Measurements from ENCODE around the gene AAK1.
"Not testable (repeated sequence)": the region's sequence is repeated elsewhere in the genome, so short reads cannot be mapped to it uniquely, and the experiment has no call there.

AAK1 gene

GRCh38 chr2:69572641-69573040, 70.9 kb downstream of the AAK1 start:
- DNase-seq (ENCODE audit: low spot score): no peak

GRCh38 chr2:69571189-69571588, 72.3 kb downstream of the AAK1 start:
- DNase-seq (ENCODE audit: low spot score): no peak

- DNase-seq (ENCODE audit: low spot score): no peak
These were observed 73.1 kb downstream of the AAK1 start for GRCh38 chr2:69570474-69570873.

GRCh38 chr2:69567909-69568300, 75.6 kb downstream of the AAK1 start:
- DNase-seq (ENCODE audit: low spot score): no peak

GRCh38 chr2:69567157-69567908, 76.2 kb downstream of the AAK1 start:
- DNase-seq (ENCODE audit: low spot score): no peak

- DNase-seq (ENCODE audit: low spot score): no peak
These were observed 76.9 kb downstream of the AAK1 start for GRCh38 chr2:69566669-69567068.

GRCh38 chr2:69565431-69565839, 78.1 kb downstream of the AAK1 start:
- DNase-seq (ENCODE audit: low spot score): peak; percentile 74

- no peak for DNase-seq (ENCODE audit: low spot score)
These were observed 78.9 kb downstream of the AAK1 start for GRCh38 chr2:69564604-69565003.

GRCh38 chr2:69563021-69563420, 80.5 kb downstream of the AAK1 start:
- DNase-seq (ENCODE audit: low spot score): no peak

GRCh38 chr2:69561101-69561500, 82.4 kb downstream of the AAK1 start:
- DNase-seq (ENCODE audit: low spot score): no peak

- DNase-seq (ENCODE audit: low spot score): no peak
These were observed 83.4 kb downstream of the AAK1 start for GRCh38 chr2:69560147-69560482.

GRCh38 chr2:69559442-69560146, 83.9 kb downstream of the AAK1 start:
- peak; percentile 36 for DNase-seq (ENCODE audit: low spot score)

GRCh38 chr2:69556008-69556407, 87.5 kb downstream of the AAK1 start:
- DNase-seq (ENCODE audit: low spot score): no peak

- no peak for DNase-seq (ENCODE audit: low spot score)
These were observed 88.6 kb downstream of the AAK1 start for GRCh38 chr2:69554981-69555380.

- no peak for DNase-seq (ENCODE audit: low spot score)
These were observed 89.0 kb downstream of the AAK1 start for GRCh38 chr2:69554568-69554967.

GRCh38 chr2:69553991-69554390, 89.5 kb downstream of the AAK1 start:
- no peak for DNase-seq (ENCODE audit: low spot score)

- not testable (repeated sequence) for DNase-seq (ENCODE audit: low spot score)
These were observed 93.0 kb downstream of the AAK1 start for GRCh38 chr2:69550511-69550910.

- DNase-seq (ENCODE audit: low spot score): no peak
These were observed 94.1 kb downstream of the AAK1 start for GRCh38 chr2:69549421-69549820.

- no peak for DNase-seq (ENCODE audit: low spot score)
These were observed 95.4 kb downstream of the AAK1 start for GRCh38 chr2:69547984-69548715.

- DNase-seq (ENCODE audit: low spot score): no peak
These were observed 96.9 kb downstream of the AAK1 start for GRCh38 chr2:69546646-69547045.

GRCh38 chr2:69545477-69545932, 98.0 kb downstream of the AAK1 start:
- no peak for DNase-seq (ENCODE audit: low spot score)

- no peak for DNase-seq (ENCODE audit: low spot score)
These were observed 98.6 kb downstream of the AAK1 start for GRCh38 chr2:69544951-69545350.

- no peak for DNase-seq (ENCODE audit: low spot score)
These were observed 104.0 kb downstream of the AAK1 start for GRCh38 chr2:69539549-69539908.

Measured in activated CD4-positive, alpha-beta T cell treated with anti-CD3 and anti-CD28 coated beads, Interleukin-2, Interleukin-4, amounts not matched to agents 100 ng/mL and 50 ng/mL, durations not matched to agents 16 hours and 8 hours (primary cell).